D721Med (cell line): ENCODE measurements around the gene DNER.

Experiments
- DNase-seq: peaks from one replicate; pipeline ENCODE4 v3.0.0; 2011; ENCODE audit warnings: low spot score; ENCODE audit not compliant: insufficient read length
- FAIRE-seq: peaks from 2 replicates; lab custom pipeline; 2011; peaks lifted over from hg19 to GRCh38; lab: Jason Lieb, UNC
- TF ChIP-seq, protein P1 (sequence below): IDR thresholded peaks from 2 replicates; pipeline ENCODE4 v1.5.1; 2012; ENCODE audit warnings: mild to moderate bottlenecking, control low read depth; ENCODE audit not compliant: insufficient read depth; ENCODE audit errors: missing control alignments

DNER gene

DNA sequence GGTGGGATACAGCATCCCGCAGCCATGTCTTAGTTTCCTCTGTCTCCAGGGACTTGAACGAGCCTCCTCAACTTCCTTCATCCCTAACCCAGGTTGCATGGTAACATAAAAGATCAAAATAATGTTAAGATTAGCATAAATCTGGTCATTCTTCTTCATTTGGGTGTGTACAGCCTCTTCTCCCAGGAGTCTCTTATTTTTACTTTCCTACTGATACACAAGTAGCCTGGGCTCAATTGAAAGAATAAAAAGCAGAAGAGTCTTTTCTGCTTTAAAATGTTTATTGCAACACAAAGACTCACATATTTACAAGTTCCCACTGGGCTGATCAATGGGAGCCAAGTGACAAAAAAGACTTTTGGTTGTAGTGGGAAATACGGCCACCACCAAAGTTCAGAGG lies 305.4 kb downstream of the DNER start:
- DNase-seq (no peak), FAIRE-seq (no peak)
- TF ChIP-seq, protein P1, sequence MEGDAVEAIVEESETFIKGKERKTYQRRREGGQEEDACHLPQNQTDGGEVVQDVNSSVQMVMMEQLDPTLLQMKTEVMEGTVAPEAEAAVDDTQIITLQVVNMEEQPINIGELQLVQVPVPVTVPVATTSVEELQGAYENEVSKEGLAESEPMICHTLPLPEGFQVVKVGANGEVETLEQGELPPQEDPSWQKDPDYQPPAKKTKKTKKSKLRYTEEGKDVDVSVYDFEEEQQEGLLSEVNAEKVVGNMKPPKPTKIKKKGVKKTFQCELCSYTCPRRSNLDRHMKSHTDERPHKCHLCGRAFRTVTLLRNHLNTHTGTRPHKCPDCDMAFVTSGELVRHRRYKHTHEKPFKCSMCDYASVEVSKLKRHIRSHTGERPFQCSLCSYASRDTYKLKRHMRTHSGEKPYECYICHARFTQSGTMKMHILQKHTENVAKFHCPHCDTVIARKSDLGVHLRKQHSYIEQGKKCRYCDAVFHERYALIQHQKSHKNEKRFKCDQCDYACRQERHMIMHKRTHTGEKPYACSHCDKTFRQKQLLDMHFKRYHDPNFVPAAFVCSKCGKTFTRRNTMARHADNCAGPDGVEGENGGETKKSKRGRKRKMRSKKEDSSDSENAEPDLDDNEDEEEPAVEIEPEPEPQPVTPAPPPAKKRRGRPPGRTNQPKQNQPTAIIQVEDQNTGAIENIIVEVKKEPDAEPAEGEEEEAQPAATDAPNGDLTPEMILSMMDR = no peak

DNA sequence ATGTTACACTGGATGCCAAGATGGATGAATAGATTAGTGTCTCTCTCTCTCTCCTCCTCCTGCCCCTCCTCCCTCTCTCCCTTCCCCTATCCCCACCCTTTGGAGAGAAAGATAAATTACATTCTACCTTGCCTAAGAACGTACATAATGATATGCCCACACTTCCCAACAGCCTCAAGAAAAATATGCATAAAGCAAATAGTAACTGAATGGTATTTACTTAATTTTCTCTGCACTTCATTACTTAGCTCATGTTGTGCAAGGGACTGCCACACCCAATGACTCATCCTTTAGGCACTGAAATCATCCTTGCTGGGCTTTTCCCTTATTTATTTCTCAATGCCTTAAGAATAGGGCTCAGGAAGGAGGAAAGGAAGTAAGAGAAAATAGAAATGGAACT lies 306.0 kb downstream of the DNER start:
- FAIRE-seq = no peak
- TF ChIP-seq, protein P1 = no peak
- no peak for DNase-seq

DNA sequence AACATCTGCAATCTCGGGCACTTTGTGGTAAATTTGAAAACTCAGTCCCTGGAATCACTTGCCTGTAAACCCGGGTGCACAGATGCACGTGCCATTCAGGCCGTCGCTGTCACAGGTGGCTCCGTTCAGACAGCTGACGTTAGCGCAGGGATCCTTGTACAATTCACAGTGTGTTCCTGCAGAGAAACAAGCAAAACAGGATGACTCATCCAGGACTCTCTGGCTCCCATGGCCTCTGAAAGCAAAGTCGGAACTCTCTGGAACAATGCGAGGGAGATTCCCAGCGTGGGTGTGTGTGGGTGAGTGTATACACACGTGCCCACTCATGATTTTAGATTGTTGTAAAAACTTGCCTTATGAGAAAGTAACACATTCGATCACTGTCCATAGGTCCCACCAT lies 307.2 kb downstream of the DNER start:
- no peak for DNase-seq
- no peak for FAIRE-seq
- TF ChIP-seq, protein P1 = no peak

DNA sequence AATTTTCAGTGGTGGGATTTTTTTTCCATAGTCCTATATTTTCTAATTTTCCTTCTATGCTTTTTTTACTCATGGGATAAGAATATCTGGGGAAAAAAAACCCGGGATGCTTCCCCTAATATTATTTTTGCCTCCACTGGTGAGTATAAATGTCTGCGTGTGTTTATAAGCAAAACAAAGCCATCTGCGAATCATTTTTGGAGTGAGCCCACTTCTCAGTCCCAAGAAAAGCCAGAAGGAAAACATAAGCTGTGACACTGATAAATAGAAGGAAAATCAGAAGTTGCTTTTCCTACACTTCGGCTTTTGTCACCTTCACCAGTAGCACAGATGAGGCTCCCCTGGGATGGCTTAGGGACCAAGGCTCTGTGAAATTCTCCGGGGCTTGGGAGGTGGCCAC lies 308.6 kb downstream of the DNER start:
- FAIRE-seq (no peak), DNase-seq (no peak)

DNA sequence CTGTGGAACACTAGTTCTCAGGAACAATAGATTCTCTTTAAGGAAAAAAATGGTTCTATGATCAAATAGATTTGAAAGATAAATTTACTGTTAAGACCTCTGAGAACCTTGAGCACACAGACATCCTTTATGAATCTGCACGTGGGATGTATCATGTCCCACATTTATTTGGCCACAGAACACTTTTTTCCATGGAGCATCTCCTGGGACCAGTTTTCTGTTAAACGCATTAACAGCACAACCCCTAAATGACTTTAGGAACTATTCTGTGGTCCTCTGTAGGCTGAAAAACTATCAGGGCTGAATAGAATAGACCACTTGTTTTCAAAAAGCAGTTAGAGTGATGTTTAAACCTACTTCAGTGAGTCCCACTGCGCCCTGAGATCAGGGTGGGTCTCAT lies 311.1 kb downstream of the DNER start:
- no peak for FAIRE-seq
- TF ChIP-seq, protein P1 = no peak
- no peak for DNase-seq

More for the DNA sequence above, 308.6 kb downstream of the DNER start:
- TF ChIP-seq, protein P1 = no peak

DNA sequence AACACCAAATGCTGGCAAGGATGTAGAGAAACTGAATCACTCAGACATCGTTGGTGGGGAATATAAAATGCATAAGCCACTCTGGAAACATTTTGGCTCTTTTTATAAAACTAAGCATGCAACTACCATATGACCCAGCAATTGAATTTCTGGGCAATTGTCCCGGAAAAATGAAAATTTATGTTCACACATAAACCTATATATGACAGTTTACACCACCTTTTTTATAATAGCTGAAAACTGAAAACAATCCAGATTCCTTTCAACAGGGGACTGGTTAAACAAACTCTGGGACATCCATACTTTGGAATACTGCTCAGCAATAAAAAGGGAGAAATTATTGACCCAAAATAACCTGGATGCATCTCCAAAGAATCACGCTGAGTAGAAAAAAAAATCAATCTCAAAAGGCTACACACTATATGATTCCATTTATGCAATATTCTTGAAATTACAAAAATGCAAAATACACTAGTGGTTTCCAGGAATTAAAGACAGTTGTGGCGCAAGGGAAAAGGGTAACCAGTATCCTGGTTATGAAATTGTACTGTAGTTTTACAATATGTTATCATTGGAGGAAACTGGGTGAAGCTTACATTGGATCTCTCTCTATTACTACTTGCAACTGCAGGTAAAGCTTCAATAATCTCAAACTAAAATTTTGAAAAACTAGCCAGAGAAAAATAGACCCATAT lies 313.0 kb downstream of the DNER start:
- DNase-seq = no peak
- TF ChIP-seq, protein P1 = no peak
- FAIRE-seq = no peak

DNA sequence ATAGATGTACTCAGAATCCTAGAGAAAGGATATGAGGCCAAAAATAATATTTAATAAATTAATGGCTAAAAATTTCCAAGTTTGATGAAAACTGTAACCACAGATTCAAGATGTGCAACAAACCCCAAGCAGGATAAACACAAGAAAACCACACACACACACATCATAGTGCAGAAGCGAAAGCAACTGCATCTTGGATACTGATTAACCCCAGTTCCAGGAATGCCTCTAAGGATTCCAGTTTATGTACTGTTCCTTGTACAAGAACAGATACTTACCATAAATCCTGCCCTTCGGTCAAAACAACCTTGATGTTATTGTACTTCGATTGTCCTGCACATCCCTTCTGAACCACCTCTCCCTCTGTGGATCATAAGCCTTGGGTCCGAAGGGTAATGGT lies 320.4 kb downstream of the DNER start:
- DNase-seq (no peak), FAIRE-seq (no peak)
- TF ChIP-seq, protein P1 = no peak
